HG02973 (cell line): ENCODE measurements around the gene GPR137B.
"Not testable (repeated sequence)": the region's sequence is repeated elsewhere in the genome, so short reads cannot be mapped to it uniquely, and the experiment has no call there.

Experiments
- ATAC-seq: cut with Tn5 transposase; IDR thresholded peaks from one replicate; pipeline ENCODE4 v1.9.1; 2021; ENCODE audit warnings: moderate library complexity; ENCODE audit not compliant: unreplicated experiment

Gene GPR137B

GRCh38 chr1:236159704-236160539 lies 17.6 kb downstream of the GPR137B start:
- ATAC-seq, result peak; percentile 46

- ATAC-seq, result no peak
These were observed 18.3 kb downstream of the GPR137B start for GRCh38 chr1:236160540-236161127.

DNA sequence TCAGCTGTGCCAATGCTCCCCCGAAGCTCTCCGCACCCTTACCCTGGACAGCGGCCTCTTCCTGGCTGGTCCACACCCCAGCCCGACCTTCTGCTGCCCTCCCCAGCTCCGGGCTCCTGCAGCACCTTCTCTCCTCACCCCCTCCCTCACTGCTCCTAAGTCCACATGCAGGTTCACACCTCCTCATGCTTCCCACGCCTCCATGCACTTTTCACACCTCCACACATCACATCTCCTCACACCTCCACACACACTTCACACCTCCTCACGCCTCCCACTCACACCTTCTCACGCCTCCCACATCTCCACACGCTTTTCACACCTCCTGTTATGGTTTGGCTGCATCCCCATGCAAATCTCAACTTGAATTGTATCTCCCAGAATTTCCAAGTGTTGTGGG lies 18.9 kb downstream of the GPR137B start:
- no peak for ATAC-seq

GRCh38 chr1:236161755-236162154 lies 19.4 kb downstream of the GPR137B start:
- ATAC-seq, result not testable (repeated sequence)

GRCh38 chr1:236163463-236164153 lies 21.3 kb downstream of the GPR137B start:
- no peak for ATAC-seq

DNA sequence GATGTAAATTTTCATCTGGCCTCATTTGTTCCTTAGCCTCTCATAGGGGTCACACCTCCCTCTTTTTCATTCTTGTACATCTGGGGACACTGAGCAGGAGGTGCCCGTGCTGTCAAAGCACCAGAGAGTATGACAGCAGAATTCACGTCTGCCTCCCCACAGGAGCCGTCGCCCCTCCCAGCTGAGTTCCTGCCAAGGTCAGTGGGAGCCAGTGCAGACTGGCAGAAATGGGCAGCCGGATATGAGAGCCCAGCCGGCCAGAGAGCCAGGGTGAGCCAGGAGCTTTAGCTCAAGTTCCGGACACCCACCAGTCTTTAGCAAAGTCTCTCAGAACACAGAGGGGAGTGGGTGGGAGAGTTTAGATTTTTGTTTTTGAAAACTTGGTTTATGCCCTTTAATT lies 21.9 kb downstream of the GPR137B start:
- ATAC-seq, result no peak

GRCh38 chr1:236165238-236165981 lies 23.1 kb downstream of the GPR137B start:
- no peak for ATAC-seq

- no peak for ATAC-seq
These were observed 23.7 kb downstream of the GPR137B start for GRCh38 chr1:236166041-236166440.

DNA sequence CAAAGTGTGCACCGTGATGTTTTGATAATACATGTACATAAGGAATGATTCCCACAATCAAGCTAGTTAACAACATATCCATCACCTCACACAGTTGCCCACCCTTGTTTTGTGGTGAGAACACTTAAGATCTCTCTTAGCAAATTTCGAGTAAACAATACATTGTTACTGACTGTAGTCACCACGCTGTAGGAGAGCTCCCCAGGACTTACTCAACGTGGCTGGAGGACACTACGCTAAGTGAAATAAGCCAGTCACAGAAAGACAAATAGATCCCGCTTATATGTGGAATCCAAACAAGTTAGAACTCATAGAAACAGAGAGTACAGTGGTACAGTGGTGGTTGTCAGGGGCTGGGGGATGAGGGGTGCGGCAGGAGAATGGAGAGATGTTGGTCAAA lies 24.8 kb downstream of the GPR137B start:
- ATAC-seq, result no peak

GRCh38 chr1:236167578-236167977 lies 25.2 kb downstream of the GPR137B start:
- no peak for ATAC-seq

DNA sequence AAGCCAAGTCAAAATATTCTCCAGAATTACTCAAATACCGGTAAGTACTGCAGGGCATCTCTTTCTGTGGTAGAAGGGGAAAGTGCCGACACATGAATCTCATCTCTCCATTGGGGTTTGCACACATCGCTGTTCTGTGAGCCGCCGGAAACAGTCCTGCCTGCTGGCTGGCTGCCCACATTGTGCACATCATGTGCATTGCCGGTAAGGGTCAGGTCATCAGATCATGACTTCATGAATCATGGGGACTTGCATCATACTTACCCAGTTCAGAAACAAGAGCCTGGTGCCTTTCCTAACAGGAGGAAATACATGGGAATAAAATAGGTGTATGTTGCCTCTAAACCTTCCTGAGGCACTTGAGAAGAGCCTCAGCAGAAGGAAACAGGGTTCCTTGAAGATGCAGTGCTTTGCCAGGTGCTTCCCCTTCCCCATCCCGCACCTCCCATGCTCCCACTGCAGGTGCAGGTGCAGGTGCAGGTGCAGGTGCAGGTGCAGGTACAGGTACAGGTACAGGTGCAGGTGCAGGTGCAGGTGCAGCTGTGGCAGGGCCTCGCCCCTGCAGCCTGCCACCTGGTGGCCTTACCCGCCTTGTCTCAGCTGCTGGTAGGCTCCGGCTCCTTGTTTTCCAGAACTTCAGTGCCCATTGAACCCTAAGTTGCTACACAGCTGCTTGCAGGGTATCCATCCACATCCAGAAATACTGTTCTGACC lies 26.5 kb downstream of the GPR137B start:
- ATAC-seq, result no peak

DNA sequence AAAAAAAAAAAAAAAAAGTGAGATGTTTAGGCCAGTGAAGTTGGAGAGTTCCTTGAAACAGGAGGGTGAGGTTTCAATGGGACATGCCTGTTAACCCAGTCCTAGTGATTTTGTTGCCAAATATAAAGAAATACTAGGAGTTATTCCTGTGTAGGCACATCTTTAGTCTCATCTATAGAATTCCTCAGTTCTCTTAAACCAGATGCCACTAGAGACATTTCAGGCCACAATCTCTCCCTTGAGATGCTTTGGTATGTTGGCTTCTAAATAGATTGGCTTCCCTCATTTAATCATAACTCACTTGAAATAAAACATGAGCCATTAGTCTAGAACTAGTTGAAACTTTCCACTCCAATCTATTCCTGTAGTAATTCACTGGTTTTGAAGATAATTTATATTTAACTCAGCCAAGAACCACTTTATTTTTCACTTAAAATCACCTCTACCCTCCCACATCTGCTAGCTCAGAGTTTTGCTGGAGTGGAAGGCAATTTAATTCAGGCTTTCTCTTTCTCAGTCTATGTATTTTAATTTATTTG lies 29.8 kb downstream of the GPR137B start:
- ATAC-seq, result no peak

- ATAC-seq, result no peak
These were observed 30.9 kb downstream of the GPR137B start for GRCh38 chr1:236173174-236173767.

GRCh38 chr1:236175642-236176336 lies 33.5 kb downstream of the GPR137B start:
- peak; percentile 77 for ATAC-seq

- ATAC-seq, result no peak
These were observed 34.3 kb downstream of the GPR137B start for GRCh38 chr1:236176337-236177336.

GRCh38 chr1:236179634-236180033 lies 37.3 kb downstream of the GPR137B start:
- ATAC-seq, result no peak

- ATAC-seq, result no peak
These were observed 38.7 kb downstream of the GPR137B start for GRCh38 chr1:236181059-236181458.

- ATAC-seq, result no peak
These were observed 43.3 kb downstream of the GPR137B start for GRCh38 chr1:236185687-236186086.
